ENCODE results near the gene PRDM16.

GRCh38 chr1:3313576-3313950, 244.6 kb downstream of the PRDM16 start:
- TF ChIP-seq ZBTB25 (CRISPR knock-in tag; IDR thresholded peaks at IDR 0.05), result no peak
- TF ChIP-seq XRCC5 (optimal IDR thresholded peaks at IDR 0.05; ENCODE audit: low read length), result no peak
- TF ChIP-seq, protein P1, sequence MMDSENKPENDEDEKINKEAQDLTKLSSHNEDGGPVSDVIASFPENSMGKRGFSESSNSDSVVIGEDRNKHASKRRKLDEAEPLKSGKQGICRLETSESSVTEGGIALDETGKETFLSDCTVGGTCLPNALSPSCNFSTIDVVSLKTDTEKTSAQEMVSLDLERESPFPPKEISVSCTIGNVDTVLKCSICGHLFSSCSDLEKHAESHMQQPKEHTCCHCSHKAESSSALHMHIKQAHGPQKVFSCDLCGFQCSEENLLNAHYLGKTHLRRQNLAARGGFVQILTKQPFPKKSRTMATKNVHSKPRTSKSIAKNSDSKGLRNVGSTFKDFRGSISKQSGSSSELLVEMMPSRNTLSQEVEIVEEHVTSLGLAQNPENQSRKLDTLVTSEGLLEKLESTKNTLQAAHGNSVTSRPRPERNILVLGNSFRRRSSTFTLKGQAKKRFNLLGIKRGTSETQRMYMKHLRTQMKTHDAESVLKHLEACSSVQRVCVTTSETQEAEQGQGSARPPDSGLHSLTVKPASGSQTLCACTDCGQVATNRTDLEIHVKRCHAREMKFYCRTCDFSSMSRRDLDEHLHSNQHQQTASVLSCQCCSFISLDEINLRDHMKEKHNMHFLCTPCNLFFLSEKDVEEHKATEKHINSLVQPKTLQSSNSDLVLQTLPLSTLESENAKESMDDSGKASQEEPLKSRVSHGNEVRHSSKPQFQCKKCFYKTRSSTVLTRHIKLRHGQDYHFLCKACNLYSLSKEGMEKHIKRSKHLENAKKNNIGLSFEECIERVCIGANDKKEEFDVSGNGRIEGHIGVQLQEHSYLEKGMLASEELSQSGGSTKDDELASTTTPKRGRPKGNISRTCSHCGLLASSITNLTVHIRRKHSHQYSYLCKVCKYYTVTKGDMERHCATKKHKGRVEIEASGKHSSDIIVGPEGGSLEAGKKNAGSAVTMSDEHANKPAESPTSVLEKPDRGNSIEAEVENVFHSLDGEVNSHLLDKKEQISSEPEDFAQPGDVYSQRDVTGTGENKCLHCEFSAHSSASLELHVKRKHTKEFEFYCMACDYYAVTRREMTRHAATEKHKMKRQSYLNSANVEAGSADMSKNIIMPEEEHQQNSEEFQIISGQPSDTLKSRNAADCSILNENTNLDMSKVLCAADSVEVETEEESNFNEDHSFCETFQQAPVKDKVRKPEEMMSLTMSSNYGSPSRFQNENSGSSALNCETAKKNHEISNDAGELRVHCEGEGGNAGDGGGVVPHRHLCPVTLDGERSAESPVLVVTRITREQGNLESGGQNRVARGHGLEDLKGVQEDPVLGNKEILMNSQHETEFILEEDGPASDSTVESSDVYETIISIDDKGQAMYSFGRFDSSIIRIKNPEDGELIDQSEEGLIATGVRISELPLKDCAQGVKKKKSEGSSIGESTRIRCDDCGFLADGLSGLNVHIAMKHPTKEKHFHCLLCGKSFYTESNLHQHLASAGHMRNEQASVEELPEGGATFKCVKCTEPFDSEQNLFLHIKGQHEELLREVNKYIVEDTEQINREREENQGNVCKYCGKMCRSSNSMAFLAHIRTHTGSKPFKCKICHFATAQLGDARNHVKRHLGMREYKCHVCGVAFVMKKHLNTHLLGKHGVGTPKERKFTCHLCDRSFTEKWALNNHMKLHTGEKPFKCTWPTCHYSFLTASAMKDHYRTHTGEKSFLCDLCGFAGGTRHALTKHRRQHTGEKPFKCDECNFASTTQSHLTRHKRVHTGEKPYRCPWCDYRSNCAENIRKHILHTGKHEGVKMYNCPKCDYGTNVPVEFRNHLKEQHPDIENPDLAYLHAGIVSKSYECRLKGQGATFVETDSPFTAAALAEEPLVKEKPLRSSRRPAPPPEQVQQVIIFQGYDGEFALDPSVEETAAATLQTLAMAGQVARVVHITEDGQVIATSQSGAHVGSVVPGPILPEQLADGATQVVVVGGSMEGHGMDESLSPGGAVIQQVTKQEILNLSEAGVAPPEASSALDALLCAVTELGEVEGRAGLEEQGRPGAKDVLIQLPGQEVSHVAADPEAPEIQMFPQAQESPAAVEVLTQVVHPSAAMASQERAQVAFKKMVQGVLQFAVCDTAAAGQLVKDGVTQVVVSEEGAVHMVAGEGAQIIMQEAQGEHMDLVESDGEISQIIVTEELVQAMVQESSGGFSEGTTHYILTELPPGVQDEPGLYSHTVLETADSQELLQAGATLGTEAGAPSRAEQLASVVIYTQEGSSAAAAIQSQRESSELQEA (CRISPR knock-in tag; IDR thresholded peaks at IDR 0.05; ENCODE audit: not compliant biosample characterization), result no peak
- no peak for TF ChIP-seq TAF15 (IDR thresholded peaks at IDR 0.05; ENCODE audit: low read depth, low read length, poor library complexity, severe bottlenecking)
- no peak for TF ChIP-seq GABPA (IDR thresholded peaks at IDR 0.05; ENCODE audit: low read depth, low read length)
- TF ChIP-seq GABPA (CRISPR knock-in tag; IDR thresholded peaks at IDR 0.05; ENCODE audit: low read depth), result no peak
- TF ChIP-seq GTF3A (CRISPR knock-in tag; conservative IDR thresholded peaks at IDR 0.05), result no peak
- no peak for TF ChIP-seq ZNF557 (CRISPR knock-in tag; IDR thresholded peaks at IDR 0.05)
- no peak for TF ChIP-seq ZKSCAN1 (IDR thresholded peaks at IDR 0.05; ENCODE audit: low read length)
- TF ChIP-seq, protein P2, sequence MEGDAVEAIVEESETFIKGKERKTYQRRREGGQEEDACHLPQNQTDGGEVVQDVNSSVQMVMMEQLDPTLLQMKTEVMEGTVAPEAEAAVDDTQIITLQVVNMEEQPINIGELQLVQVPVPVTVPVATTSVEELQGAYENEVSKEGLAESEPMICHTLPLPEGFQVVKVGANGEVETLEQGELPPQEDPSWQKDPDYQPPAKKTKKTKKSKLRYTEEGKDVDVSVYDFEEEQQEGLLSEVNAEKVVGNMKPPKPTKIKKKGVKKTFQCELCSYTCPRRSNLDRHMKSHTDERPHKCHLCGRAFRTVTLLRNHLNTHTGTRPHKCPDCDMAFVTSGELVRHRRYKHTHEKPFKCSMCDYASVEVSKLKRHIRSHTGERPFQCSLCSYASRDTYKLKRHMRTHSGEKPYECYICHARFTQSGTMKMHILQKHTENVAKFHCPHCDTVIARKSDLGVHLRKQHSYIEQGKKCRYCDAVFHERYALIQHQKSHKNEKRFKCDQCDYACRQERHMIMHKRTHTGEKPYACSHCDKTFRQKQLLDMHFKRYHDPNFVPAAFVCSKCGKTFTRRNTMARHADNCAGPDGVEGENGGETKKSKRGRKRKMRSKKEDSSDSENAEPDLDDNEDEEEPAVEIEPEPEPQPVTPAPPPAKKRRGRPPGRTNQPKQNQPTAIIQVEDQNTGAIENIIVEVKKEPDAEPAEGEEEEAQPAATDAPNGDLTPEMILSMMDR (CRISPR knock-in tag; IDR thresholded peaks at IDR 0.05), result no peak
- no peak for TF ChIP-seq POLR2A (IDR thresholded peaks at IDR 0.05; ENCODE audit: insufficient read depth in 1 of 2, low read depth in 2 of 2, low read length in 2 of 2)
- TF ChIP-seq SRSF9 (IDR thresholded peaks at IDR 0.05; ENCODE audit: borderline replicate concordance, insufficient read depth, low read depth, low read length, poor library complexity, severe bottlenecking), result no peak
- TF ChIP-seq ZNF776 (CRISPR knock-in tag; IDR thresholded peaks at IDR 0.05), result no peak
